Measurements from ENCODE around the gene PTBP3. TPM values are rescaled to one million over a fixed set of nuclear protein-coding genes. Genes with fewer than 3 reads are reported as not detected.
A peak's percentile ranks its signal among the peaks of the same experiment; 100 is the strongest.

The PTBP3 gene
- total and polyA plus RNA-seq, 2 of the 13 experiments (the other 11 are each of a cell fraction or from before 2014, with no cell fraction given): 52.8 to 61.1 TPM

GRCh38 chr9:112333639-112334431 is 416 bp upstream of the PTBP3 start (continued):
- no peak for TF ChIP-seq ZFP41 (CRISPR knock-in tag; IDR thresholded peaks at IDR 0.05; ENCODE audit: borderline replicate concordance)
- no peak for TF ChIP-seq FOXK1 (CRISPR knock-in tag; IDR thresholded peaks at IDR 0.05; ENCODE audit: borderline replicate concordance, low read depth)
- peak; percentile 37; the same call in 1 of the 2 replicates for TF ChIP-seq KAT8 (CRISPR knock-in tag; IDR thresholded peaks at IDR 0.05)
- no peak for TF ChIP-seq HINFP (CRISPR knock-in tag; IDR thresholded peaks at IDR 0.05; ENCODE audit: low read depth)
- TF ChIP-seq PREB (CRISPR knock-in tag; IDR thresholded peaks at IDR 0.05): no peak
- TF ChIP-seq RAD21 (CRISPR knock-in tag; IDR thresholded peaks at IDR 0.05): peak; percentile 57
- 0 out of 2 replicates have a peak, but pooled peaks have one; percentile 32 for TF ChIP-seq ZNF816 (CRISPR knock-in tag; IDR thresholded peaks at IDR 0.05; ENCODE audit: borderline replicate concordance)
- TF ChIP-seq TCF7 (IDR thresholded peaks at IDR 0.05; ENCODE audit: low read depth): no peak
- no peak for TF ChIP-seq ZNF296 (CRISPR knock-in tag; conservative IDR thresholded peaks at IDR 0.05)
- TF ChIP-seq ZNF878 (CRISPR knock-in tag; IDR thresholded peaks at IDR 0.05): no peak
- TF ChIP-seq ARNT (IDR thresholded peaks at IDR 0.05): no peak
- no peak for TF ChIP-seq XBP1 (CRISPR knock-in tag; IDR thresholded peaks at IDR 0.05)
- peak; percentile 17; the same call in 1 of the 2 replicates for TF ChIP-seq RXRA (CRISPR knock-in tag; IDR thresholded peaks at IDR 0.05)
- 0 out of 2 replicates have a peak, but pooled peaks have one; percentile 53 for TF ChIP-seq ZNF574 (CRISPR knock-in tag; IDR thresholded peaks at IDR 0.05)
- no peak for TF ChIP-seq HHEX (CRISPR knock-in tag; IDR thresholded peaks at IDR 0.05)
- no peak for TF ChIP-seq BCL6 (CRISPR knock-in tag; IDR thresholded peaks at IDR 0.05)
- TF ChIP-seq ZNF607 (CRISPR knock-in tag; IDR thresholded peaks at IDR 0.05; ENCODE audit: borderline replicate concordance): no peak
- 0 out of 2 replicates have a peak, but pooled peaks have one; percentile 35 for TF ChIP-seq ZBED4 (CRISPR knock-in tag; IDR thresholded peaks at IDR 0.05; ENCODE audit: borderline replicate concordance)
- no peak for TF ChIP-seq SRY (CRISPR knock-in tag; IDR thresholded peaks at IDR 0.05)
- TF ChIP-seq ZBTB1 (CRISPR knock-in tag; IDR thresholded peaks at IDR 0.05; ENCODE audit: borderline replicate concordance): no peak
- no peak for TF ChIP-seq ARNTL (CRISPR knock-in tag; IDR thresholded peaks at IDR 0.05)
- TF ChIP-seq BORCS8-MEF2B (CRISPR knock-in tag; IDR thresholded peaks at IDR 0.05): 0 out of 2 replicates have a peak, but pooled peaks have one; percentile 16
